Measurements from ENCODE around the gene ANXA1.

The ANXA1 gene

GRCh38 chr9:73118898-73119554 lies 32.6 kb upstream of the ANXA1 start:
- no peak for DNase-seq (ENCODE audit: insufficient read length, low spot score)
- FAIRE-seq, result no peak

GRCh38 chr9:73121375-73121935 lies 30.2 kb upstream of the ANXA1 start:
- FAIRE-seq, result no peak
- no peak for TF ChIP-seq SPI1 (IDR thresholded peaks at IDR 0.05; ENCODE audit: low read depth, low read length)
- no peak for TF ChIP-seq PAX5 (IDR thresholded peaks at IDR 0.05; ENCODE audit: insufficient read depth, low read length, severe bottlenecking)
- TF ChIP-seq POU2F2 (IDR thresholded peaks at IDR 0.05; ENCODE audit: low read depth, low read length), result no peak
- no peak for TF ChIP-seq POLR2AphosphoS5 (IDR thresholded peaks at IDR 0.05; ENCODE audit: low read depth, low read length)
- no peak for TF ChIP-seq POLR2A (IDR thresholded peaks at IDR 0.05; ENCODE audit: low read depth, low read length)
- TF ChIP-seq TAF1 (IDR thresholded peaks at IDR 0.05; ENCODE audit: low read depth, low read length), result no peak
- no peak for DNase-seq (ENCODE audit: insufficient read length, low spot score)

More at GRCh38 chr9:73118898-73119554, 32.6 kb upstream of the ANXA1 start:
- no peak for TF ChIP-seq PAX5 (IDR thresholded peaks at IDR 0.05; ENCODE audit: insufficient read depth, low read length, severe bottlenecking)
- no peak for TF ChIP-seq POU2F2 (IDR thresholded peaks at IDR 0.05; ENCODE audit: low read depth, low read length)
- no peak for TF ChIP-seq POLR2AphosphoS5 (IDR thresholded peaks at IDR 0.05; ENCODE audit: low read depth, low read length)
- no peak for TF ChIP-seq SPI1 (IDR thresholded peaks at IDR 0.05; ENCODE audit: low read depth, low read length)
- TF ChIP-seq POLR2A (IDR thresholded peaks at IDR 0.05; ENCODE audit: low read depth, low read length), result no peak
- no peak for TF ChIP-seq TAF1 (IDR thresholded peaks at IDR 0.05; ENCODE audit: low read depth, low read length)

GRCh38 chr9:73125651-73126050 lies 26.0 kb upstream of the ANXA1 start:
- DNase-seq (ENCODE audit: insufficient read length, low spot score) (no peak), FAIRE-seq (no peak)
- no peak for TF ChIP-seq POU2F2 (IDR thresholded peaks at IDR 0.05; ENCODE audit: low read depth, low read length)
- no peak for TF ChIP-seq POLR2A (IDR thresholded peaks at IDR 0.05; ENCODE audit: low read depth, low read length)
- no peak for TF ChIP-seq PAX5 (IDR thresholded peaks at IDR 0.05; ENCODE audit: insufficient read depth, low read length, severe bottlenecking)
- TF ChIP-seq TAF1 (IDR thresholded peaks at IDR 0.05; ENCODE audit: low read depth, low read length), result no peak
- no peak for TF ChIP-seq SPI1 (IDR thresholded peaks at IDR 0.05; ENCODE audit: low read depth, low read length)
- TF ChIP-seq POLR2AphosphoS5 (IDR thresholded peaks at IDR 0.05; ENCODE audit: low read depth, low read length), result no peak

GRCh38 chr9:73129941-73130685 lies 21.6 kb upstream of the ANXA1 start:
- TF ChIP-seq PAX5 (IDR thresholded peaks at IDR 0.05; ENCODE audit: insufficient read depth, low read length, severe bottlenecking), result no peak
- TF ChIP-seq POU2F2 (IDR thresholded peaks at IDR 0.05; ENCODE audit: low read depth, low read length), result no peak
- DNase-seq (ENCODE audit: insufficient read length, low spot score) (no peak), FAIRE-seq (no peak)

- DNase-seq (ENCODE audit: insufficient read length, low spot score) (no peak), FAIRE-seq (peak; percentile 45)
- no peak for TF ChIP-seq PAX5 (IDR thresholded peaks at IDR 0.05; ENCODE audit: insufficient read depth, low read length, severe bottlenecking)
- TF ChIP-seq SPI1 (IDR thresholded peaks at IDR 0.05; ENCODE audit: low read depth, low read length), result no peak
- TF ChIP-seq POU2F2 (IDR thresholded peaks at IDR 0.05; ENCODE audit: low read depth, low read length), result no peak
- TF ChIP-seq POLR2AphosphoS5 (IDR thresholded peaks at IDR 0.05; ENCODE audit: low read depth, low read length), result no peak
- TF ChIP-seq TAF1 (IDR thresholded peaks at IDR 0.05; ENCODE audit: low read depth, low read length), result no peak
- TF ChIP-seq POLR2A (IDR thresholded peaks at IDR 0.05; ENCODE audit: low read depth, low read length), result no peak
Measured at GRCh38 chr9:73131461-73131860, 20.2 kb upstream of the ANXA1 start.

- FAIRE-seq (peak; percentile 88), DNase-seq (ENCODE audit: insufficient read length, low spot score) (peak; percentile 9)
- TF ChIP-seq POLR2AphosphoS5 (IDR thresholded peaks at IDR 0.05; ENCODE audit: low read depth, low read length) (peak; percentile 59; the same call in 1 of the 2 replicates), POLR2A (IDR thresholded peaks at IDR 0.05; ENCODE audit: low read depth, low read length) (peak; percentile 47; the same call in 1 of the 2 replicates), POU2F2 (IDR thresholded peaks at IDR 0.05; ENCODE audit: low read depth, low read length) (no peak), TAF1 (IDR thresholded peaks at IDR 0.05; ENCODE audit: low read depth, low read length) (no peak), SPI1 (IDR thresholded peaks at IDR 0.05; ENCODE audit: low read depth, low read length) (0 out of 2 replicates have a peak, but pooled peaks have one; percentile 16)
Measured at GRCh38 chr9:73132034-73132776, 19.5 kb upstream of the ANXA1 start.

- FAIRE-seq (peak; percentile 33), DNase-seq (ENCODE audit: insufficient read length, low spot score) (no peak)
- no peak for TF ChIP-seq POU2F2 (IDR thresholded peaks at IDR 0.05; ENCODE audit: low read depth, low read length)
- no peak for TF ChIP-seq POLR2A (IDR thresholded peaks at IDR 0.05; ENCODE audit: low read depth, low read length)
- TF ChIP-seq TAF1 (IDR thresholded peaks at IDR 0.05; ENCODE audit: low read depth, low read length), result no peak
- no peak for TF ChIP-seq POLR2AphosphoS5 (IDR thresholded peaks at IDR 0.05; ENCODE audit: low read depth, low read length)
- no peak for TF ChIP-seq SPI1 (IDR thresholded peaks at IDR 0.05; ENCODE audit: low read depth, low read length)
- no peak for TF ChIP-seq PAX5 (IDR thresholded peaks at IDR 0.05; ENCODE audit: insufficient read depth, low read length, severe bottlenecking)
Measured at GRCh38 chr9:73133022-73133651, 18.5 kb upstream of the ANXA1 start.

GRCh38 chr9:73133921-73134407 lies 17.7 kb upstream of the ANXA1 start:
- no peak for TF ChIP-seq PAX5 (IDR thresholded peaks at IDR 0.05; ENCODE audit: insufficient read depth, low read length, severe bottlenecking)
- TF ChIP-seq POU2F2 (IDR thresholded peaks at IDR 0.05; ENCODE audit: low read depth, low read length), result 0 out of 2 replicates have a peak, but pooled peaks have one; percentile 42
- DNase-seq (ENCODE audit: insufficient read length, low spot score) (no peak), FAIRE-seq (peak; percentile 91)

Measured in GM12891 (cell line).